ACHN (cell line): Measurements from ENCODE around the gene CDC20B.
A peak's percentile ranks its signal among the peaks of the same experiment; 100 is the strongest.

ENCODE experiments used
- DNase-seq: peaks from one replicate; pipeline ENCODE4 v3.0.0-alpha.2; 2015
- in situ Hi-C: cut with HindIII; loops from 2 replicates; pipeline ENCODE4 v1.10.0; 2017; ENCODE audit warnings: low sequenced_read_pairs, low pct_ligation_motif_present, low pct_unique_long_range_greater_than_20kb

Gene CDC20B

GRCh38 chr5:55172051-55172899 lies 702 bp downstream of the CDC20B start:
- DNase-seq: peak; percentile 80
- in situ Hi-C loops: no loop called here

- no peak for DNase-seq
- in situ Hi-C loops: no loop called here
These were observed 1.5 kb downstream of the CDC20B start for GRCh38 chr5:55171471-55171870.

- no peak for DNase-seq
- in situ Hi-C loops: no loop called here
These were observed 10.3 kb downstream of the CDC20B start for GRCh38 chr5:55162666-55163065.

- in situ Hi-C loops: no loop called here
These were observed 12.3 kb downstream of the CDC20B start for GRCh38 chr5:55160493-55161209.

GRCh38 chr5:55159763-55160492 lies 13.0 kb downstream of the CDC20B start, which contains the start of gene GPX8:
Gene GPX8 (plus strand): TSS chr5:55160171. CDS start chr5:55160193, 22 bp downstream.
- peak; percentile 86 for DNase-seq
- in situ Hi-C loops: no loop called here

More at GRCh38 chr5:55160493-55161209, 12.3 kb downstream of the CDC20B start:
- DNase-seq: peak; percentile 86

- in situ Hi-C loops: no loop called here
- no peak for DNase-seq
These were observed 18.1 kb downstream of the CDC20B start for GRCh38 chr5:55154873-55155272.

- in situ Hi-C loops: no loop called here
- DNase-seq: no peak
These were observed 20.8 kb downstream of the CDC20B start for GRCh38 chr5:55151923-55152842.

- in situ Hi-C loops: no loop called here
These were observed 23.6 kb downstream of the CDC20B start for GRCh38 chr5:55149308-55149795.

GRCh38 chr5:55146543-55147151 lies 26.3 kb downstream of the CDC20B start:
- peak; percentile 77 for DNase-seq
- in situ Hi-C loops: no loop called here

More at GRCh38 chr5:55149308-55149795, 23.6 kb downstream of the CDC20B start:
- no peak for DNase-seq

- no peak for DNase-seq
- in situ Hi-C loops: no loop called here
These were observed 26.9 kb downstream of the CDC20B start for GRCh38 chr5:55146080-55146479.

GRCh38 chr5:55143624-55144023 lies 29.4 kb downstream of the CDC20B start:
- in situ Hi-C loops: no loop called here
- DNase-seq: no peak

- in situ Hi-C loops: no loop called here
These were observed 30.9 kb downstream of the CDC20B start for GRCh38 chr5:55141945-55142690.

GRCh38 chr5:55140908-55141665 lies 31.9 kb downstream of the CDC20B start:
- in situ Hi-C loops: no loop called here
- no peak for DNase-seq

More at GRCh38 chr5:55141945-55142690, 30.9 kb downstream of the CDC20B start:
- no peak for DNase-seq

- DNase-seq: no peak
- in situ Hi-C loops: no loop called here
These were observed 36.5 kb downstream of the CDC20B start for GRCh38 chr5:55136521-55136920.

- in situ Hi-C loops: no loop called here
- no peak for DNase-seq
These were observed 38.8 kb downstream of the CDC20B start for GRCh38 chr5:55134053-55134722.

GRCh38 chr5:55123365-55123764 lies 49.6 kb downstream of the CDC20B start:
- no peak for DNase-seq
- in situ Hi-C loops: no loop called here
